HG02885 (cell line): ENCODE results near the gene FIGLA.
"Not testable (repeated sequence)": the region's sequence is repeated elsewhere in the genome, so short reads cannot be mapped to it uniquely, and the experiment has no call there.

ENCODE experiments used
- ATAC-seq: cut with Tn5 transposase; IDR thresholded peaks from one replicate; pipeline ENCODE4 v1.9.1; 2021; ENCODE audit warnings: mild to moderate bottlenecking; ENCODE audit not compliant: unreplicated experiment, poor library complexity

The FIGLA gene

DNA sequence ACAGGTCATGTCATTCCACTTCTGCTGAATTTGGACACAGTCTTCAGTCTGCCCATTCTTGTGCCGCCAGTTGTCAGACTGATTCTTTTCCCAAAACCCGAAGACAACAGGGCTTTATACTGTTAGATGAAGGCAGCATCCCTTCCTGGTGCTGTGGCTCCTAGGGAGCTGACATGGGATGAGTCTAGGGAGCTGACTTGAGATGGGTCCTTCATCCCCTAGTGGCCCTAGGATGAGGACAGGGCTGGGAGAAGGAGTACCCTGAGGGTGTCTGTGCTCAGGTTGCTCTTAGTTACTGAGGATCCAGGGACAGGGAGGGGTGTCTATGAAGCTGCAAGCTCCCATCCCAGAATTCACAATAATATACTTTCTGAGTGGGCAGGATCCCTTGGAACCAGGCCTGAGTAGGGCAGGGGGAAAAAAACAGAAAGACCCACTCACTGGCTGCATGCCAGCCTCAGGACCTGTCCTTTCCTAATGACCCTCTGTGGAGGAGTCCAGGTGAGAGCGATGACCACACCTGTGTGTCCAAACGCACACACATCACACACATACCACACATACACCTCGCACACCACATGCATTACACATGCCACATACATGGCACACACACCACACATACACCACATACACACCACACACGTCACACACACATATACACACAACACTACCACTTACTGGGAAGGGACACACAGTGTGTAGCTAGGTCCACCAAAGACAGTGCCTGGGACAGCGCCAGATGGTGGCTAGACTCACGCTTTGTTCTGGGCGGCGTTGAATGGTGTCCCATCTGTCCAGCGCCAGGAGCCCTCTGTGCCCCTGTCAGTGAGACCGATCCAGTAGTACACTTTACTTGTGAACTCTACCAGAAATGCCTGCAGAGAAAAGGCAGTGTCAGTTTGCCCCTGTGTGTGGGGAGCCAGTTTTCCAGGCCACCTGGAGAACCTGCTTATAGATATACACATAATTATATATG lies 18.8 kb upstream of the FIGLA start:
- no peak for ATAC-seq

DNA sequence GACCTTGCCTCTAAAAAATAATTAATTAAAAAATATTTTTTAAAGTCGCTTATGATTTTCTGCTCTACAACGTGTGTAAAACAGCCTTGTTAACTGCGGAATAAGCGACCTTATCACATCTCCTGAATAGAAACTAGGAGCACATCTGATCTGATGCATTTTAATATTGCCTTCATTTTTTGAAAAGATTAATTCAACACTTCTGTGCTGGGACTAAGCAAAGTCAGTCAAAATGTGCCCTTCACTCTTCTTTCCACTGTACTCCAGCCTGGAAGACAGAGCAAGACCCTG lies 17.3 kb upstream of the FIGLA start:
- ATAC-seq, result no peak

- ATAC-seq, result no peak
Measured at GRCh38 chr2:70807102-70807827, 16.8 kb upstream of the FIGLA start.

DNA sequence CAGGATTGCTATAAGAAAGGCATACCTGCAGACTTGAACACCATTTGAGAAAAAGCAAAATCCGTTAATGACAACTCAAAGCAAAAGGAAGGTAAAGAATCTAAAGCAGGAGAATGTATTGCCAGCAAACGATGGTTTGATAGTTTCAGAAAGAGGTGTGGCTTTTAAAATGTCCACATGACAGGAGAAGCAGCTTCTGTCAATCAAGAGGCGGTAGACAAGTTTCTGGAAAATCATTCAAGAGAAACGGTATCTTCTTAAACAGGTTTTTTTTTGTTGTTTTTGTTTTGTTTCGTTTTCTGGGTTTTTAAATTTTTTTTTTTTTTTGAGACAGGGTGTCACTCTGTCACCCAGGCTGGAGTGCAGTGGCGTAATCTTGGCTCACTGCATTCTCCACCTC lies 16.2 kb upstream of the FIGLA start:
- no peak for ATAC-seq

DNA sequence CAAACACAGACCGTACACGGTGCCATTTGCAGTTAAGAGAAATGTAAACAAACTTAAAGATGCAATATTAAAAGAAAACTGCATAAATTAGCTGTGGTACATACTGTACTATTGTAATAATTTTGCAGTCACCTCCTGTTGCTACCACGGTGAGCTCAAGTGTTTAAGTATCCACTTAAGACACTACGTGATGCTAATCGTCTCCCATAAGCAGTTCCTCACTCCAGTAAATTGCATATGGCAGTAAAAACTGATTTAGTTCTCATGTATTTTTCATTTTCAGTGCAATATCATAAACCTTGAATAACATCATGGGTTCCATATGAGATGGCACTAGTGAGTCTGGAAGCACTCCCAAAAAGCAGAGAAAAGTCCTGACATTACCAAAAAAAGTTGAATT lies 15.6 kb upstream of the FIGLA start:
- ATAC-seq, result no peak

DNA sequence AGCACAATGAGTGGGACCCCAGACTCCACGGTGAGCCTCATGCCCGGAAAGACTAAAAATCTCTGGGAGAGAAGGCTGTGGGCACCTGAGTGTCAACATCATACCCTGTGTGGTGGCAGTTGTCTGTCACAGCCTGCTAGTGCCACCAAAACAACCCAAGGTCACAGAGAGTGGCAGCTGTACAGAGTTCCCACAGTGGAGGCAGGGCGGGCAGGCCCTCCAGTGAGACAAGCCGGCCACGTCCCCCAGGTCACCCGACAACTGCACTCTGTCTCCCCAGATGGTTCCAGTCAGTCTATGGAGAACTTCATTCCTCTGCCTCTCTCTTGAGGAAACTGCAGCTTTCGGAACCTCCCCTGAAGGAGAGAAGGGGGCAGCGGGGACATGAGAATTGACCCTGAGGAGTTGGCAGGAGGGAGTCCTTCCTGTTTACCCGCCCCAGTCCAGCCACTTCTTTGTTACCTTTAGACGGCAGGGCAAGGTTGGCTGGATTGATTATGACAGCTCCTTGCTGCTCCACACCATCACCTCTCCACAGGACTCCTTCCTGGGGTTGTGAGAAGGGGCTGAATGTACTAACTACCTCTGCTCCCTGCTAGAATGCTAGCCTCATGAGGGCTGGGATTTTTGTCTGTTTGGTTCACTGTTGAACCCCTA lies 11.3 kb upstream of the FIGLA start:
- ATAC-seq, result no peak

GRCh38 chr2:70799706-70800105 lies 9.3 kb upstream of the FIGLA start:
- no peak for ATAC-seq

GRCh38 chr2:70797996-70798395 lies 7.6 kb upstream of the FIGLA start:
- ATAC-seq, result not testable (repeated sequence)

GRCh38 chr2:70797506-70797905 lies 7.1 kb upstream of the FIGLA start:
- no peak for ATAC-seq

GRCh38 chr2:70796262-70796661 lies 5.8 kb upstream of the FIGLA start:
- ATAC-seq, result no peak

GRCh38 chr2:70795164-70795995 lies 4.9 kb upstream of the FIGLA start:
- no peak for ATAC-seq

DNA sequence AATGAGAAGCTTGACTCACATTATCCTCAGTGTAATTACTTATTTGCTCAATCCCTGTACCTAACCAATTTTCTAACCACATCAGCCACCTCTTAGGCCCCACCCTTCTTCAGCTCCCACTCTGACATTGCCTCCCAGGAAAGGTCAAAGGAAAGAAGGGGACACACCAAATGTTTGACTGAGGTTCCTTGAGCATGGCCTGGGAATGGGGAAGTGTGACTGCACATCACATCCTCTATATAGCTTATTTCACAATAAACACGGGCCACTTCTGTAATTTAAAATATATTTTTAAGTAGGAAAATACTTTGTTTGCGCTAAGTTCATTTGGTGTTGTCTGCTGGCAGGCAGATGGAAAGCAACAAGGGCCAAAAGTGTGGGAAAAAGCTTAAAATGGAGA lies 3.0 kb upstream of the FIGLA start:
- no peak for ATAC-seq

GRCh38 chr2:70789304-70790135 lies 923 bp downstream of the FIGLA start:
- ATAC-seq, result no peak

- ATAC-seq, result peak; percentile 64
Measured at GRCh38 chr2:70785137-70785911, 5.1 kb downstream of the FIGLA start.

DNA sequence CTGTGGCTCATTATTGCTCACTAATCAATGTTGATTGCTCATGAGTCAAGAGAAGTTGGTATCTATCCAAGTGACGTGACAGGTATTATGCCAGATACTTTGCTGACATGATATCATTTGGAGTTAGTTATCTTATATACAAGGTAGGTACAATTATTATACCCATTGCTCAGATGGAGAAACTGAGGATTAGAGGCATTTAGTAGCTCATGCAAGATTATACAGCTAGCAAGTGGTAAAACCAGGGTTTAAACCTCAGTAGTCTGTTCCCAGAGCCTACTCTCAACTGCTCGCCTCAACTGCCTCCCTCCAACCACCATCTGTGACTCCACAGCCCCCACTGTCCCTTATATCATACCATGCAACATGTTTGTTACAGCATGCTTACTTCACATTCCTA lies 6.1 kb downstream of the FIGLA start:
- no peak for ATAC-seq

DNA sequence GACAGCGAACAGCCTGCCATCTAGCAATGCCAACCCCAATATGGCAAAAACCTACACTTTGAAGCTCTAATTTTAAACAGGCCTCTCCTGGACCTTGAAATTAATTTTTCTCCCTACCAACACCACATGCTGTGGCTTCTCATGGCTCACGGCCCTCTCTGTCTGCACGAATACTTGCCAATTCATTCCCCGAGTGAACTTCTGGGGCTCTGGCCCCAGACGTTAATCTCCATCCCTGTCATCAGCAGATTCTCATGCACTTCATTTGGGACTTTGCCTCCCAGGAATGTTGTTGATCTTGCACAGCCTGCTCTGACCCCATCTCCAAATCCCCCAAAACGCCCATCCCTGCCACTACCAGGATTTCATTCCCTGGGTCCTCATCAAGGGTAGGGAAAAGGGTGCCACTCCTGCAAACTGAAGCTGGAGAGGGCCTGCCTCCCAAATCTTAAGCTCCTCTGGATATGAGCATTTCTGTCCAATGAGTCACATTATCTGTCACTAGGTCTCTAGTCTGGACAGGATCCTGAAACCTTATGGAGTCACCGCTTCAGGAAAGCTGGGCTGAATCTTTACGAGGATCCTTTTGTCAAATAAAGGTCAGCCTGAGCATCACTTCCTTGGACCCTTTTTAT lies 10.4 kb downstream of the FIGLA start:
- no peak for ATAC-seq

DNA sequence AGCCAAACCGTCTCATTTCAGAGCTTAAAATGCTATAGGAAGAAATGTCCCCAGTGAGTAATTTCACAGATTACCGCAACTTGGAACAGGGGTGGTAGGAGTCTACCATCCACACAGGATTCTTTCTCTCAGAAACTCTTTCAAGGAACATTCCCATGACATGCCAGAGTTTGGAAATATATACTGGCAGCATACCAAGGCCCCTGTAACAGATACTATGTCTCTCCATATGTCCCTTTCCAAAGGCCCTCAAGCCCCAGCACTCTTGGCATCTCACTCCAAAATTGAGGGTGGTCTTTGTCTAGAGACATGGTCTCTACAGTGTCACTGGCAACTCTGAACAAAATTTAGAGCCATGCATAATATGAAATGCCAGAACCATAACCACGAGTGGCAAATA lies 11.0 kb downstream of the FIGLA start:
- no peak for ATAC-seq

- ATAC-seq, result no peak
Measured at GRCh38 chr2:70778676-70779075, 11.8 kb downstream of the FIGLA start.
